Measurements from ENCODE around the gene DGKH.
"Not testable (repeated sequence)": the region's sequence is repeated elsewhere in the genome, so short reads cannot be mapped to it uniquely, and the experiment has no call there.

DGKH gene

DNA sequence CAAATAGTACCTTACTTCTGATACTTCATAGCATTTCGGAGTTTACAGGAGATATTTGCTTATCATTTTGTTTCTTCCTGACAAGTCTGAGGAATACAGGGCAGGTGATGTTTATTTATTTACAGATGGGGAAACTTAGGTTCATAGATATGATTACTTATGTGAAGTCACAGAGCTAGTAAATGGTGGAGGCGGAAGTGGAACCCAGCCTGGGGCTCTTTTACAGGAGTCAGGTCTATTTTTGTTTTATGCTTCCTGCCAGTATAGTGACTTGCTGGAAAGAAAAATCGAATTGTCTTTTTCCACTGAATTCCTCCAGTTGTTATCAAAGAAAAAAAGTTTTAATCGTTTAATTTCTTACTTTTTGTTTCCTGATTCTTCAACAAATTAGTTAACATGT, 66.5 kb downstream of the DGKH start:
- DNase-seq = no peak

DNA sequence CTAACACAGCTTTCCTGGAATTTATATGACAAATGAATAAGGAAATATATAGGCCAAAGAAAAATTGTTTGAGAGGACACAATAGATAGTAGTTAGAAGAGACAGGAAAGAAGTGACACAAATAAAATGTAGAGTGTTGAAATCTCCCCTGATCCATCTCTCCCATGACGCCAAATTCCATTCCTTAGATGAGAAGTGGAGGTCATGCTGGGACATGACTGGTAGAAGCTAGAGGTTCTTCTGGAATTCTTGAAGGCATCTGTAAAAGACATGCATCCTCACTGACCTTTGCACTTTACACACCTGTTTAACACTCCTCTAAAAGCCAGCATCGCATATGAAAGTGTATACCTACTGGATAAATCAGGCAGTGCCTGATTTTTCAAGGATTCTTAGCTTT, 67.8 kb downstream of the DGKH start:
- DNase-seq = no peak

DNA sequence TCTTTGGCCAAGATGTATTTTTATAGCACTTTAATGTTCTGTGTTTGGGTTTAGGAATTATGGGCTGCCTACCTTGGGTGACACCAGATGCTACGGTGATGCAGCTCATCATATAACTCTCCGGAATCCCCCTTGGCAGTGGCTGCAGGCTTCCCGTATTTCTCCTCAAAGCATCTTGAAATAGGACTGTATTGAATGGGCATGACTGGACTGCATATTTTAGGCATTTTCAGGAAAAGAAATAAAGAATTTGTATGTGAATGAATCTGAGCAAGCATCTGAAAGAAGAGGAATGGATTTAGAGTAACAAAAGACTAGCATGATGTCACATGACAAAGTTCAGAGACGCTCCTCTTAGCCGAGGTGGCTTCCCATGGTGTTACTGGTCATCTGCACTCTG, 70.6 kb downstream of the DGKH start:
- DNase-seq = no peak

DNA sequence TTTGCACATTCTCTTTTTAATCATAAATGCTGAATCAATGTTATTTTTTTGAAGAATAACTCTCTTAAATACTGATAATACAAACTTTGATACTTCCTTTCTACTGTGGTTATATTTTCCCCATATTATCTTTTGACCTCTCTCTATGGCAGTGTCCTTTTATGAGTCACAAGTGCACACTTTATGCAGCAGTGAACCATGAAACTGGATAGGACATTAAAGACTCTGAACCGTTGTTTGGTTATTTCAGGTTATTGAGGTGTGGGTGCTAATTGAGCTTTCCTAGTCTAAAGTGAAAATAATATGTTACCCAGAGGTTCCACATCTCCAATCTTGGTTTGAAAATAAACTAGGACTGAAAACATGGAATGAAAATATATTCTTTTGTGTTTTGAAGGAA, 71.4 kb downstream of the DGKH start:
- DNase-seq = no peak

DNA sequence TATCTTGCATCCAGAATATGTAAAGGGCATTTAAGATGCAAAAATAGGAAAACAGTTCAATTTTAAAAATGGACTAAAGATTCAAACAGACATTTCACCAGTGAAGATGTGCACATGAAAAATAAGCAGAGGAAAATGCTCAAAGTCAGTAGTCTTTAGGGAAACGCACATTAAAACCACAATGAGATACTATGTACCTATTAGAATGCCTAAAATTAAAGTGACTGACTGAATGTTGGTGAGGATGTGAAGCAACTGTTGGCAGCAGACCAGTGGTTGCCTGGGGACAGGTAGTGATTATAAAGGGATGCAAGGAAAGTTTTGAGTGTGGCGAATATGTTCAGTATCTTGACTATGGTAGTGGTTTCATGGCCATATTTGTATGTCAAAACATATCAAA, 75.2 kb downstream of the DGKH start:
- DNase-seq = no peak

DNA sequence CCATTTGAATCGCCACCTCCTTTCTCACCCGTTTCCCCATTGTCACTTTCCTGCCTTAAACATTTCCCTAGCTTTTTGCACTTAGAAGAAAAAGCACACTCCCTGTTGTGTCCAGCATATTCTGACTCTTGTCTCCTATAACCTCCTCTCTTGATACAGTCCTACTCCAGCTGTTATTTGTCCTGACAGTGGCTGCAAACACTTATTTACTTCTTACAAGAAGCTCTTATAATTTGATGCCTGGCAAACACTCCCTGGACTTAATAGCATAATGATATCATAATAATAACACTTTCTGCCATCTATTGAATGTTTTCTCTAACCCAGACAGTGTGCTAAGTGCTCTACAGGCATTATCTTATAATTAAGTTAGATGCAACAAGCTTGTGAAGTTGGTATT, 76.6 kb downstream of the DGKH start:
- DNase-seq = no peak

DNA sequence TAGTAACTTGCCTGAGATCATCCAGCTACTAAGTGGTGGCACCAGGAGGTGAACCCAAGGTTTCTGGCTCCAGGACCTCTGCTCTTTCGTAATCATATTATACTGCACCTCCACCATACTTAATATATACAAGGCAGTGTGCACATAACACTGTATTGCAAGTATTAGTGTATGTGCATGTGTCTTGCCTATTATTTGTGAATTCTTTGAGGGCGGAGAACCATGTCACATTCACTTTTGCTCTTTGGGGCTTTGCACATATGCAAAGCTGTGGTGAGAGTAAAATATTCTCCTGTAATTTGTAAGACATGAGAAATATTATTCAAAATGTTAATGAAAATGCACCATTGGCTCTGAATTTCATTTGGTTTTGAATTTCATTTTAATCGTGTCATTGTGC, 78.6 kb downstream of the DGKH start:
- no peak for DNase-seq

DNA sequence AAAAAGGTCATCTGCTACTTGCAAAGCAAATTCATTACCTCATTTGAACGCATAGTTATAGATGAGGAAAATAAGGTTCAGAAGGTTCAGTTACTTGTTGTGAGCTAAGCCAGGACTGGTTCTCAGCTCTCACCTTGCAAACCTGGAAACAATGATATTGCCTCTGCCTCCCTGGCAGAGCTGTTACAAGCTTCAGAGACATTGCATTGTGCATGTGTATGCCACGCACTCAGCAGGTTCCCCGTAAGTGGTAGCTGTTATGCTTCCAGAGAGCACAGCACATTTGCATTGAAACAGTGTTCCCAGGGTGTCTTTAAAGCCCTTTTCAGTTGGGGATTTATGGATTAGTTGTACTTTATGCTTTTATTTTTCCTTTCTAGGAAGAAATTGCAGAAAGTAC, 80.6 kb downstream of the DGKH start:
- DNase-seq = no peak

DNA sequence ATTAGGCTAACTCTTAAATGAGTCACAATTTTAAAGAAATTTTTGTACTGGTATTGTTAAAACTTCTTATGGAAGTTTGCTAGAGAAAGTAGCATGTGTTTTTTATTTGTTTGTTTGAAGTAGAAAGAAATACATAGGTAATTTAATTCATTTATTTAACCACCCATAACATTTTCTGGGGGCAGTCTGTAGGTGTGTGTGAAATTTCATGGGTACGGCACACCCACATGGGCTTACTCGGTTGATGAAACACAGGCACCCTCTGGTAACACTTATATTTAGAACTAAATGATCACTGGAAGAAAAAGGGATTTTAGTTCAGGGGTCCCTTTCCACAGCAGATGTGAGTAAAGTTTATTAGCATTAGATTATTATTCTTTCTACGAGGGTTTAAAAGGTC, 88.1 kb downstream of the DGKH start:
- DNase-seq = no peak

DNA sequence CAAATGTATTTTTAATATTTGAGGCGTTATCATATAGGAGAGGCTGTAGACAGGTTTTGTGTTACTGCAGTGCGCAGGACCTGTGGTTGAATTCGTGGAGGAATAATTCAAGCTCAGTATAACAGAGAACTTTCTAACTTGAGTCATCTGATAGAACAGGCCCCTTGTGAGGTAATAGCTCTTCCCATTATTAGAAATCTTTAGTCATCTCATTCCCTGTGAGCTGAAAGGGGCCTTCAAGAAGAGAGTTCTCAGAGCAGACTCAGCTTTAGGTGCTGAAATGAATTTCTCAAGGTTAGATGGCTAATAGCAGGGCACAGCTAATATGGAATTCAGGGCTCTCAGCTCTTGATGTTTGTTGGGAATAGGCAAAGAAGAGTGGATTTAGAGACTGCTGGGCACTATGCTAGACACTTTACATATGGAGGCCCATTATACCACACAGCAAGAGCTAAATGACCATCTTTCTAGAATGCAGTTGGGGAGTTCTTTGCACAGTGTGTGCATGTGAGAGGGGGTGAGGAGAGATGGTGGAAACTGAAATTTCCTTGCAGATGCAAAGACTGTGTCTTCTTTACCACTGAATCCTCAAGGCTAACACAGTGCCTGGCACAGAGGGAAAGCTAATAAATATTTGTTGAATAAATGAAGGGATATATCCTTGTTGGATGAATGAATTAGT, 89.5 kb downstream of the DGKH start:
- DNase-seq = no peak

DNA sequence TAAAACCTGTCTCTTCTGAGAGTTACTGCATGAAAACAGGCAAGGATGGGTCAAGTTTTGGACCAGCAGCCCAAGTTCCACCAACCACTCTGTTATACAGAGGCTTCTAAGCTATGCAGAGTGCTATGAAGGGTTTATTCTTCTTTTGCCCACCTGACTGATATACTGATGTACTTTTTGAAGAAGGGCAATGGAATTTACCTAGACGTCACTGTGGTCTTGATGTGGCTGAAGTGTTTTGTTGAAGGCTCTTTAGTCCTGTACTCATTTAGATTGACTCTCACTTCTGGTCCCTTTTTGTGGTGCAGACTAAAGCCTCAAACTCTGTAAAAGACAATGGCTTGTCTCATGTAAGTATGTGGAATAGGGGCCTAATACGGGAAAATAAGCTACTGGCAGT, 92.0 kb downstream of the DGKH start:
- DNase-seq = no peak

DNA sequence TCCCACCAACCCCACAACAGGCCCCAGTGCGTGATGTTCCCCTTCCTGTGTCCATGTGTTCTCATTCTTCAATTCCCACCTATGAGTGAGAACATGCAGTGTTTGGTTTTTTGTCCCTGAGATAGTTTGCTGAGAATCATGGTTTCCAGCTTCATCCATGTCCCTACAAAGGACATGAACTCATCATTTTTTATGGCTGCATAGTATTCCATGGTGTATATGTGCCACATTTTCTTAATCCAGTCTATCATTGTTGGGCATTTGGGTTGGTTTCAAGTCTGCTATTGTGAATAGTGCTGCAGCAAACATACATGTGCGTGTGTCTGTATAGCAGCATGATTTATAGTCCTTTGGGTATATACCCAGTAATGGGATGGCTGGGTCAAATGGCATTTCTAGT, 92.6 kb downstream of the DGKH start:
- not testable (repeated sequence) for DNase-seq

DNA sequence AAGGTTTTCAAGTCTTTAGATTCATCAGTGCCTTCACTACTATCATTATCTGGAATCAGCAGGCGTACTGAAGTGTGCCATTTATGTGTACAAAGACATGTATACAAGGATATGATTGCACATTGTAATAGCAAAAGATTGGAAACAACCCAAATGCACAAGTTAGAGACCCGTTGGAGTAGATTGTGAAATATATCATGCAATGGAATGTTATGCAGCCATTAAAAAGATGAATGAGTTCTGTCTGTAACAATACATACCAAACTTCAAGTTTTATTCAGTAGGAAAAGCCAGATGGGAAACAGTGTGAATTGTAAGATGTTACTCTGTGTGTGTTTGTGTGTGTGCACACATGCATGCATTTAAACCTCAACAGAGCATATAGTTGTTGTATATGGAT, 97.9 kb downstream of the DGKH start:
- no peak for DNase-seq

DNA sequence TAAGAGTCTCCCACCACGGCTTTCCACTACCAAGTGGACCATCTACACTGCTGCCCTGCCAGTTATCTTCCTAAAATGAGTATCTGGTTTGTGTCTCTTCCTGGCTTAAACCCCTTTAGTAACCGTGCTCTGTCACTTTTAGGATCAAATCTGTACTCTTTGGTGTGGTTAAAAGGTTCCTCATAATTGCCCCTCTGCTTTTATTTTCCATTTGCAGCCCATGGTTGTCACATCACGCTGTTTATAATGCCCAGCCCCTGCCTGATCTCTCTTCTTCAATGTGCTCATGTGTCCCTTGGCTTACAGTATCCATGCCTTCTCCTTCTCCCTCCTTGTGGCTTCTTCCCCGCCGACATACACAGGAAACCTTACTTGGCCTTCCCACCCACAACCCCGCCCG, 100.1 kb downstream of the DGKH start:
- DNase-seq = no peak

DNA sequence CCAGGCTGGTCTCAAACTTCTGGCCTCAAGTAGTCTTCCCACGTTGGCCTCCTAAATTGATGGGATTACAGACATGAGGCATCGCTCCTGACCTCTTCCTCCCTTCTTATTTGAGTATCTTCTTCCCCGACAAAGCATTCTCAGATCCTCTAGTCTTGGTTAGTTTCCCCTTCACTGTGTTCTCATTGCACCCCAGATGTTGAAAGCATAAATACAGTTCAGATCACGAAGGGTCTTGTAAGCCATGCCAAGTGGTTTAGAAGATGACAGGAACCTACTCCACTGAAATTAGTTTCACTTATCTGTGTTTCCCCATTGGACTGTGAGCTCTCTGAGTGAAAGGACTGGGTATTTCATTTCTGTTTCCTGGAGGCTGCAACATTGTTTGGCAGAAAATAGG, 100.7 kb downstream of the DGKH start:
- no peak for DNase-seq

DNA sequence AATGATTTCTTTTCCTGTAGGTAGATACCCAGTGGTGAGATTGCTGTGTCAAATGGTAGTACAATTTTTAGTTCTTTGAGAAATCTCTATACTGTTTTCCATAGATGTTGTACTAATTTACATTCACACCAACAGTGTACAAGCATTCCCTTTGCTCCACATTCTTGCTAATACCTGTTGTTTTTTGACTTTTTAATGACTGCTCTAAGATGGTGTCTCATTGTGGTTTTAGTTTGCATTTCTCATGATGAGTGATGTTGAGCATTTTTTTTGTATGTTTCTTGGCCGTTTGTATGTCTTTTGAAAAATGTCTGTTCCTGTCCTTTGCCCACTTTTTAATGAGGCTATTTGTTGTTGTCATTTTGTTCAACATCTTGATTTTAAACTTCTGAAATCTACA, 103.3 kb downstream of the DGKH start:
- DNase-seq = no peak

DNA sequence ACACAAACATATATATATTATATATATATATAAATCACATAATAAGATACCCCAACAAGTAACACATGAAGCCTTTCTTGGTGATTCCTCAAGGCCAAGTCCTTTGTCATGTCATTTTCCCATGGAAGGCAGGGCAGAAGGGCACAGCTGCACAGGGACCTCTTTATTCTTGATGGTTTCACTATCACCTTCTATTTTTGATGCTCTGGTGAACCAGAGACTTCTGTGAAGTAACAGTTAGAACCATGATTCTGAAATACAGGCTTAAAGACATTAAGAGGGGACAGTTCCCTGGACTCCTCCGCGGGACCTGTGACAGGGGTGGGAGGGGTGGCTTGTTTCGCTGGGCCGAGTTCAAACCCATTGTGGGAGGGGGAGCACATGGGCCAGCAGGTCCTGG, 104.0 kb downstream of the DGKH start:
- no peak for DNase-seq

DNA sequence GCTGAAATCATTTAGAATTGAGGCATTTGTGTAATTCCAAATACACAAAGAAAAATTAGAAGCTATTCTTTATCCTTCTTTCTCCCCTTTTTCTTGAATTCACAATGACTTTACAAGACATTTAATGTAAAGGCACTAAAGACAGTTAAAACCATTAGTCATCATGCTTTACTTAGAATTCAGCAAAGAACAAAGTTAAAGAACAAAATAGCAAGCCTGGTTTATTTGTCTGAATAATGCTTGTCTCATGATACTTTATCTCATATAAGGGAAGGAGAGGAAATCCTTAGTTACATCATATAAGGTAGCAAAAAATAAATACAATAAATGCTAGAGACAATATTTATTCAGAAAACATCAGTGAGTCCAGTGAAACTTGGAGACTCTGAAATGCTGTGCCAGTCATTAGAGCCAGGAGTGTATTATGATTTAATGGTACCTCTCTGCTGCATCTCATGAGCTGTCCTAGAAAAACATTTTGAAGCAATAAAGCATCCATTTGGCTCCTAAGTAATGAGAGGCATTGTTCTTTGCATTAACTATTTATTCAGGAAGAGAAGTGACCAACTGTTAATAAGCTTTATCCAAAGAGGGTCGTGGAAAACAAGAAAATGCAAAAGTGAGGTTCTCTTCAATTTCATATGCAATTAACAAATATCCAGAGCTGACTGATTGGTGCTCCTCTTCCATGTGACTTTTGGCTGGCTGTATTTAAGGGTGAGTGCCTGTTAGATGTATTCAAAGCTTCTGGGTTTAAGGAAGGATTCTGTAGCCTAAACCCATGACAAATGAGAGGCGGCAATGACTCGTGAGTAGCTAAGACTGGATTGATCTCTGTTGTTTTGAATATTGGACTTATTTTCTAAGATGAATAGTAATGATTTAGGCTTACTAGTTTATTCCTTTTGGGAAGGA, 105.0 kb downstream of the DGKH start:
- no peak for DNase-seq

DNA sequence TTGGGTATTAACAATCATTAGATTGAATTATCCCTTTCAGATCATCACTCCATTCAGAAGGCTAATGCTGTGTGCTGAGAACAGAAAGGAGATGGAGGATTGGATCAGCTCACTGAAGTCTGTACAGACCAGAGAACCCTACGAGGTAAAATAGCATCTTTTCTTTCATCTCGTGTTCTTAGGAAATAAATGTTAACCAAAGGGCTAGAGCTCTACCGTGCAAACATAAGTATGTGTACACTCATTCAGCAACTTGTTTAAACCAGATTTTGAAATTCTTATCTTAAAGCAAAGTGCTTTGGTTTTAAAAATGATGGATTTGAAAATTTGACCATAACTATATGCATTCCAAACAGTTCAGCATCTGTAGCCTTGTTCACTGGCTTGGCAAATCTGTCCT, 106.8 kb downstream of the DGKH start:
- DNase-seq = no peak

DNA sequence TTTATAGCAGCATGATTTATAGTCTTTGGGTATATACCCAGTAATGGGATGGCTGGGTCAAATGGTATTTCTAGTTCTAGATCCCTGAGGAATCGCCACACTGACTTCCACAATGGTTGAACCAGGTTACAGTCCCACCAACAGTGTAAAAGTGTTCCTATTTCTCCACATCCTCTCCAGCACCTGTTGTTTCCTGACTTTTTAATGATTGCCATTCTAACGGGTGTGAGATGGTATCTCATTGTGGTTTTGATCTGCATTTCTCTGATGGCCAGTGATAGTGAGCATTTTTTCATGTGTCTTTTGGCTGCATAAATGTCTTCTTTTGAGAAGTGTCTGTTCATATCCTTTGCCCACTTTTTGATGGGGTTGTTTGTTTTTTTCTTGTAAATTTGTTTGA, 114.9 kb downstream of the DGKH start:
- DNase-seq = not testable (repeated sequence)

DNA sequence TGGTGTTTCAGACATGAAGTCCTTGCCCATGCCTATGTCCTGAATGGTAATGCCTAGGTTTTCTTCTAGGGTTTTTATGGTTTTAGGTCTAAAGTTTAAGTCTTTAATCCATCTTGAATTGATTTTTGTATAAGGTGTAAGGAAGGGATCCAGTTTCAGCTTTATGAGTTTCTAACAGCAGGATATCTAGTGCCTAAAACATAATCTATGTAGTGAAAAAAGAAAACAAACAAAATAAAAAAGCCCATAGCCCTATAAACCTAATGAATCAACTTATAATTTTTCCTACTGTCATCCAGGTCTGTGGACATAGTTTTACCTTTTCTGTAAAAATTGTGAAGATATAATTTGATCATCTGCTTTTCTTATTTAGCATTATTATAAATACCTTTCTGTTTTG, 115.5 kb downstream of the DGKH start:
- DNase-seq = not testable (repeated sequence)

DNA sequence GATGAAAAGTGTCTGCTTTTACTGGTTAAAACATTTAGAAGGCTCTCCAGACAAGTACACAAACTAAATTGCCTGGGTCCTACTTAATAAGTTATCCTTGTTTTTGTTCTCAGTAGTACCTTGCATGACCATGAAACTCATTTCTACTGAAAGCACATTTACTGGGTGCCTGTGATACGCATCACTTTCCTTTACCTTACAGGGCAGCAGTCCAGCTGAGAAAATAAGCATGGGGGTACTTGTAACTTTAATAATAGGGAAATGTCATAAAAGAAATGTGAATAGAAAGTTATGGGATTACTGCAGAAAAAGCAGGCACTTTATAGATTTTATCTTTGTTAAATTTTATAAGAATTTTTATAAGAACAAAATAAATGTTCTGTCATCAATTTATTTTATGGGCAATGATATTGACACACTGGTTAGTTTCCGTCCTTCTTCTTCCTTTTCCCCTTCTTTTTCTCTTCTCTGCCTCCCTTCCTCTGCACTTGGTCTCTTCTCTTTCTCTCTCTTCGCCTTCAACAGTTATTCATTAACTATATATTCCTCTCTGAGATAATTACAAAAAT, 116.2 kb downstream of the DGKH start:
- no peak for DNase-seq

DNA sequence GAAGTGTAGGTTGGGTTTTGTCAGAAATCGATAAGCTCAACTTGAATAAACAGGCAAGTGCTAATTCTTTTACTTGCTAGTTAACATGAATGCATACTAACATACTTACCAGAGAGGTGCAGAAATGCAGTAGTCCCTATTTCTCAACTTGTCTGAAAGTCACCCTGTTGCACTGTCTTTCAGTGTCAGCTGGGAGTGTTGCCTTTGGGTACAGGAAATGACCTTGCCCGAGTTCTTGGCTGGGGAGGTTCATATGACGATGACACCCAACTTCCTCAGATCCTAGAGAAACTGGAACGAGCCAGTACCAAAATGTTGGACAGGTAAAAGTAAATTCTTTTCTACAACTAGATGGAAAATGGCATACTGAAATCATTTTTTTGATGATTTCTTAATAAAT, 120.0 kb downstream of the DGKH start:
- DNase-seq = no peak

DNA sequence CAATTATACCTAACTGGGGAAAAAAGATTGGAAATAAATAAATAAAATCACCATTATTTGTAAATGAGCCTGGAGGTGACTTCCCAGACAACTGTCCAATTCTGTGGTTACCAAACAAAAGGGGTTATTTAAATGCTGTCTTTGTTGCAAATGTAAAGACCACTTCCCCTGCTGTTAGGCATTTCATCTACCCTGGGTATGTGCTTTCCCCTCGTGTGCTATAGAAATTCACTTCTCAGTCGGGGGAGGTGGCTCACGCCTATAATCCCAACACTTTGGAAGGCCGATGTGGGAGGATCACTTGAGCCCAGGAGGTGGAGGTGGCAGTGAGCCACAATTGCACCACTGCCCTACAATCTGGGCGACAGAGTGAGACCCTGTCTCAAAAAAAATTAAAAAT, 121.6 kb downstream of the DGKH start:
- DNase-seq = peak; percentile 9 to 13

Measured in NCI-H2081 (cell line).